ENCODE data around the gene DOCK11.

GRCh38 chrX:118526149-118526548 is 30.5 kb downstream of the DOCK11 start:
- TF ChIP-seq ZBTB48 (tag by site-specific recombination; IDR thresholded peaks at IDR 0.05): no peak
- TF ChIP-seq, protein P1, sequence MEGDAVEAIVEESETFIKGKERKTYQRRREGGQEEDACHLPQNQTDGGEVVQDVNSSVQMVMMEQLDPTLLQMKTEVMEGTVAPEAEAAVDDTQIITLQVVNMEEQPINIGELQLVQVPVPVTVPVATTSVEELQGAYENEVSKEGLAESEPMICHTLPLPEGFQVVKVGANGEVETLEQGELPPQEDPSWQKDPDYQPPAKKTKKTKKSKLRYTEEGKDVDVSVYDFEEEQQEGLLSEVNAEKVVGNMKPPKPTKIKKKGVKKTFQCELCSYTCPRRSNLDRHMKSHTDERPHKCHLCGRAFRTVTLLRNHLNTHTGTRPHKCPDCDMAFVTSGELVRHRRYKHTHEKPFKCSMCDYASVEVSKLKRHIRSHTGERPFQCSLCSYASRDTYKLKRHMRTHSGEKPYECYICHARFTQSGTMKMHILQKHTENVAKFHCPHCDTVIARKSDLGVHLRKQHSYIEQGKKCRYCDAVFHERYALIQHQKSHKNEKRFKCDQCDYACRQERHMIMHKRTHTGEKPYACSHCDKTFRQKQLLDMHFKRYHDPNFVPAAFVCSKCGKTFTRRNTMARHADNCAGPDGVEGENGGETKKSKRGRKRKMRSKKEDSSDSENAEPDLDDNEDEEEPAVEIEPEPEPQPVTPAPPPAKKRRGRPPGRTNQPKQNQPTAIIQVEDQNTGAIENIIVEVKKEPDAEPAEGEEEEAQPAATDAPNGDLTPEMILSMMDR (tag by site-specific recombination; IDR thresholded peaks at IDR 0.05): no peak
- TF ChIP-seq YY1 (tag by site-specific recombination; IDR thresholded peaks at IDR 0.05): no peak
- no peak for TF ChIP-seq PRDM6 (tag by site-specific recombination; IDR thresholded peaks at IDR 0.05)
- no peak for TF ChIP-seq ZNF830 (tag by site-specific recombination; IDR thresholded peaks at IDR 0.05; ENCODE audit: low read depth)
- TF ChIP-seq KLF1 (tag by site-specific recombination; IDR thresholded peaks at IDR 0.05): no peak
- no peak for TF ChIP-seq HOXD13 (CRISPR knock-in tag; IDR thresholded peaks at IDR 0.05; ENCODE audit: borderline replicate concordance)
- TF ChIP-seq ZNF280D (tag by site-specific recombination; IDR thresholded peaks at IDR 0.05): no peak
- no peak for TF ChIP-seq HOXA7 (CRISPR knock-in tag; IDR thresholded peaks at IDR 0.05; ENCODE audit: borderline replicate concordance)
- no peak for TF ChIP-seq ZNF292 (tag by site-specific recombination; IDR thresholded peaks at IDR 0.05; ENCODE audit: borderline replicate concordance, low read depth)
- no peak for TF ChIP-seq ATF2 (tag by site-specific recombination; IDR thresholded peaks at IDR 0.05; ENCODE audit: low read depth)
- no peak for TF ChIP-seq GLI2 (tag by site-specific recombination; IDR thresholded peaks at IDR 0.05; ENCODE audit: borderline replicate concordance, low read depth)
- no peak for TF ChIP-seq KLF7 (tag by site-specific recombination; IDR thresholded peaks at IDR 0.05; ENCODE audit: borderline replicate concordance)
- TF ChIP-seq ZNF529 (tag by site-specific recombination; IDR thresholded peaks at IDR 0.05; ENCODE audit: insufficient replicate concordance): no peak

All from HEK293 (cell line).